GM13977 (cell line): ENCODE results near the gene HIBADH.

Source experiments
- DNase-seq: peaks from one replicate; pipeline ENCODE4 v3.0.0; 2012; ENCODE audit warnings: low spot score
- CTCF ChIP-seq: IDR thresholded peaks from 2 replicates; pipeline ENCODE4 v1.5.1; 2012; ENCODE audit warnings: mild to moderate bottlenecking, control low read depth; ENCODE audit not compliant: insufficient read depth; ENCODE audit errors: extremely low read depth, missing control alignments
- in situ Hi-C: fragments of 300-500 bp; cut with MboI; formaldehyde crosslinking; loops from one replicate; pipeline ENCODE4 v1.12.0; 2022; ENCODE audit warnings: low sequenced_read_pairs, low pct_unique_long_range_greater_than_20kb, mixed read lengths, inconsistent platforms; ENCODE audit not compliant: unreplicated experiment

HIBADH gene

DNA sequence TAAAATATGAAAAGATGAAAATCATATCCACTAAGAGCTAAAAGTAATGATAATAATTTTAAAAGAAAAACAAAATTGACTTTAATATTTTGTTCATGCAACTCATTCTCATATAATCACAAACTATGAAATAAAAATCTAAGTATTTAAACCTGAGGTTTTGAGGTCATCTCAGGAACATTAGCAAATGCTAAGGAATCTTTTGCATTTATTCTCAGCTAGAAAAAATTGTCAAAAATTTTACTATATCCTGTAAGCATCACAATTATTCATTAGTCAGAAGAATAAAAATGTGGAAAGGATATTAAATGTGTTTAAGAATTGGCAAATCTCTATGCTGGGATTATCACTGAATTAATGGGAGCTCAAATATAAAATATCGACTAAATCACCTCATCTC, 40.5 kb upstream of the HIBADH start:
- DNase-seq = no peak
- TF ChIP-seq CTCF = no peak
- in situ Hi-C loops = no loop called here

GRCh38 chr7:27700501-27700900, 37.8 kb upstream of the HIBADH start:
- no peak for TF ChIP-seq CTCF
- in situ Hi-C loops = no loop called here
- DNase-seq = no peak

GRCh38 chr7:27699751-27700150, 37.1 kb upstream of the HIBADH start:
- no peak for DNase-seq
- in situ Hi-C loops = no loop called here

DNA sequence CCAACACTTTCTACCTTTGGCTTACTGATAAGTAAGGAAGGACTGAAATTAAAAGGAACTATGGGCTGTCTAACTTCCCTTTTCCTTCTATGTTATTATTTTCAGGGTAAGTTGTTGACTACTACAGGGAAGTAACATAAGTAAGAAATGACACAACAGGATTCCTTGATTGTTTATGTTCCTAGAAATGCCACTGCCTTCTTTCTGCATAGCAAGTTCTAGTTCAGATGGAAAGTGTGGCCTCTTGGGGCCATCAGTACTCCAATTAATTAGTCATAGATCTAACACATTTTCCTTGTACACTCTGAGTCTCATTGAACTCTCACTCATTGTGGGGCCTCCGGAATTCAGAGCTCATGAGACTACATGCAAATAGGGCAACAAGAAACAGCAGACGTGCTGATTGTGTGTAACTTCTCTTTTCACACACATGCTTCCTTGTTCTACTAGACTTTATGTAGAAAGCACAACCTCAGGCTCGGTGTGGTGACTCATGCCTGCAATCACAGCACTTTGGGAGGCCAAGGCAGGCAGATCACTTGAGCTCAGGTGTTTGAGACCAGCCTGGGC, 35.3 kb upstream of the HIBADH start:
- no peak for TF ChIP-seq CTCF
- in situ Hi-C loops = no loop called here
- peak; percentile 8 for DNase-seq

More at GRCh38 chr7:27699751-27700150, 37.1 kb upstream of the HIBADH start:
- TF ChIP-seq CTCF = no peak

GRCh38 chr7:27695096-27695495, 32.4 kb upstream of the HIBADH start:
- TF ChIP-seq CTCF = no peak
- no peak for DNase-seq
- in situ Hi-C loops = no loop called here

DNA sequence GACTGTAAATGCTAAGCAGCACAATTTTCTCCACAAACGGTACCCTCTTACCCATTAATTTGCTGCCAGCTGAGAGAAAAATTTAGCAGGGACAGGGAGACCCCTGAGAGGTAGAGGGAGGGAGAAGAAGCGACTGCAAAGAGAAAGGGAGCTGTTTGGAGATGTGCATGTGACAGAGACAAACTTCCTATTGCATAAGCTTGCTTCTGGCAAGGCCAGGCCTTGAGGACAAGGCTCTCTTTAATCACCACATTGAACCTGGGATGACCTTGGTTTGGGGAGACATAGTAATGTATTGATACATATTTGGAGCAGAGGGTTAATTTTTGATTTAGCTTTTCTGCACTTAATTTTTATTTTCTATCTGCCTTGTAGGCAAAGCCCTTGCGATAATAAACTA, 31.1 kb upstream of the HIBADH start:
- TF ChIP-seq CTCF = no peak
- DNase-seq = no peak
- in situ Hi-C loops = no loop called here

DNA sequence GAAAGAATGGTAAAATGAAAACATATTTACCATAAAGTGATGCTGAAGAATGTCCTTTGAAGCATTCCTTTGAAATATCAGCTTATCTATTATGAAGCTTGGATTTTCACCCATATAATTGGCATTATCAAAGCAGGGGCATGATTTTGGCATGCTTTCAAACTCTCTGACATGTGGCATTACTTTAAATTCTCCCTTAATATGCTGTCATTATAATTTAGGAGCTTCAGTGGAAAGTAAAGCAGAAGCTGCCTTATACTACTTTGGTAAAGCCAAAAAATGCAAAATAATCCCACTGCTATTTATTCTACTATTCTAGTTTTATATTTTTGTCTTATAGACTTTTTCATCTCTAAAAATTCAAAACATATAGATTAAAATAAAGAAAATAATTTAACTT, 28.0 kb upstream of the HIBADH start:
- in situ Hi-C loops = no loop called here
- TF ChIP-seq CTCF = no peak
- no peak for DNase-seq
